DMS 273 treated with DMSO at 0.1 percent for 48 hours (cell line): Measurements from ENCODE around the gene SULF2.
"Not testable (repeated sequence)": the region's sequence is repeated elsewhere in the genome, so short reads cannot be mapped to it uniquely, and the experiment has no call there.

Experiments used
- DNase-seq: peaks from one replicate; lab custom pipeline; 2025; lab: John Stamatoyannopoulos, UW

The SULF2 gene

GRCh38 chr20:47785311-47785853, at the start of gene SULF2:
TSS of gene SULF2 (minus strand) at chr20:47785481. CDS start at chr20:47757363, 28,118 bp downstream.
- DNase-seq, result no peak

- not testable (repeated sequence) for DNase-seq
These were observed 46.4 kb upstream of the SULF2 start for GRCh38 chr20:47831675-47832074.

GRCh38 chr20:47826716-47827115, 41.4 kb upstream of the SULF2 start:
- not testable (repeated sequence) for DNase-seq

GRCh38 chr20:47826006-47826405, 40.7 kb upstream of the SULF2 start:
- not testable (repeated sequence) for DNase-seq

GRCh38 chr20:47825011-47825762, 39.9 kb upstream of the SULF2 start:
- no peak for DNase-seq

GRCh38 chr20:47823941-47824340, 38.7 kb upstream of the SULF2 start:
- DNase-seq, result not testable (repeated sequence)

- DNase-seq, result no peak
These were observed 36.3 kb upstream of the SULF2 start for GRCh38 chr20:47821481-47822100.

- DNase-seq, result no peak
These were observed 33.8 kb upstream of the SULF2 start for GRCh38 chr20:47818996-47819609.

GRCh38 chr20:47818466-47818865, 33.2 kb upstream of the SULF2 start:
- no peak for DNase-seq

GRCh38 chr20:47818016-47818415, 32.7 kb upstream of the SULF2 start:
- DNase-seq, result no peak

- DNase-seq, result no peak
These were observed 32.3 kb upstream of the SULF2 start for GRCh38 chr20:47817573-47817972.

- DNase-seq, result no peak
These were observed 31.5 kb upstream of the SULF2 start for GRCh38 chr20:47816487-47817451.

GRCh38 chr20:47815866-47816265, 30.6 kb upstream of the SULF2 start:
- no peak for DNase-seq

- DNase-seq, result no peak
These were observed 30.1 kb upstream of the SULF2 start for GRCh38 chr20:47815416-47815806.

- no peak for DNase-seq
These were observed 29.5 kb upstream of the SULF2 start for GRCh38 chr20:47814632-47815415.

GRCh38 chr20:47810721-47811347, 25.6 kb upstream of the SULF2 start:
- DNase-seq, result no peak

- no peak for DNase-seq
These were observed 24.9 kb upstream of the SULF2 start for GRCh38 chr20:47810116-47810677.

- DNase-seq, result no peak
These were observed 24.1 kb upstream of the SULF2 start for GRCh38 chr20:47809161-47809960.

GRCh38 chr20:47805951-47806350, 20.7 kb upstream of the SULF2 start:
- DNase-seq, result no peak
